HG02884 (cell line): Measurements from ENCODE around the gene TAF1A.
"Not testable (repeated sequence)": the region's sequence is repeated elsewhere in the genome, so short reads cannot be mapped to it uniquely, and the experiment has no call there.

Experiments used
- ATAC-seq: cut with Tn5 transposase; IDR thresholded peaks from one replicate; pipeline ENCODE4 v1.9.1; 2021; ENCODE audit warnings: mild to moderate bottlenecking, moderate library complexity; ENCODE audit not compliant: unreplicated experiment

Gene TAF1A

DNA sequence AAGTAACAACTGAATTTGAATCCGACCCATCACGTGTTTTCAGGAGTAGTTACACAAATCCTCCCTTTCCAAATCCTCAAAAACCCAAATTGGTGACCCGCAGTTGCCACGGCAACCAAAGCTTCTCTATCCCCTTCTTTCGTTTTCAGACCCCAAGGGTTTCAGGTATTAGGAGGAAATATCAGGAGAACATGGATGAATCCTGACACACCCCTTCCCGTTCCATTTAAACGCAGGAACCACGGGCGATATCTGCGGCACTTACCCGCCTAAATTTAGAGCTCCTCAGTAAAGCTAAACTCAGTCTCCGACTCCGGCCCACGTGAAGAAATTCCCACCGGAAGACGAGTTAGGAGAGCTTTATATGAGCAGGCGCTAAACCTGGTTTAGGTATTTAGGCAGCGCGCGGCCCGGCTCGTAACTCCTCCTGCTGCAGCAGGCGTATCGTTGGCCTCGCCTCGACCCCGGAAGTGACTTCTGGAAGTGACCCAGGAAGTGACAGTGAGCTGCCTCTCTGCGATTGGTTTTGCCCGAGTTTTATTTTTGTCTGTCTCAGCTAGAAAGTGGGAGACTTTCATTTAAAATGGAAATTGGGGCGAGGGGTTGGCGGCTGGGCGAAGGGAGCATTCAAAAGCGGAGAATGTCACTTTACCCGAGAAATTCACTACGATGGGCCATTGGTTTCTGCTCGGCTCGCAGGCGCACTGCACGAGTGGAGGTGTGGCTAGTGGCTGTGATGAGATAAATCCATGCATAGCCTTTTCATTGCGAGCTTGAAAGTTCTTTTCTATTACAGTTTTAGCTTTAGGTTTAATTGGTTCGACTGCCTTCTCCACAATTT, at the start of gene TAF1A:
Gene TAF1A, minus strand, starts transcription at position 472 of the 841 bp plus-strand sequence.
- ATAC-seq: peak; percentile 99

DNA sequence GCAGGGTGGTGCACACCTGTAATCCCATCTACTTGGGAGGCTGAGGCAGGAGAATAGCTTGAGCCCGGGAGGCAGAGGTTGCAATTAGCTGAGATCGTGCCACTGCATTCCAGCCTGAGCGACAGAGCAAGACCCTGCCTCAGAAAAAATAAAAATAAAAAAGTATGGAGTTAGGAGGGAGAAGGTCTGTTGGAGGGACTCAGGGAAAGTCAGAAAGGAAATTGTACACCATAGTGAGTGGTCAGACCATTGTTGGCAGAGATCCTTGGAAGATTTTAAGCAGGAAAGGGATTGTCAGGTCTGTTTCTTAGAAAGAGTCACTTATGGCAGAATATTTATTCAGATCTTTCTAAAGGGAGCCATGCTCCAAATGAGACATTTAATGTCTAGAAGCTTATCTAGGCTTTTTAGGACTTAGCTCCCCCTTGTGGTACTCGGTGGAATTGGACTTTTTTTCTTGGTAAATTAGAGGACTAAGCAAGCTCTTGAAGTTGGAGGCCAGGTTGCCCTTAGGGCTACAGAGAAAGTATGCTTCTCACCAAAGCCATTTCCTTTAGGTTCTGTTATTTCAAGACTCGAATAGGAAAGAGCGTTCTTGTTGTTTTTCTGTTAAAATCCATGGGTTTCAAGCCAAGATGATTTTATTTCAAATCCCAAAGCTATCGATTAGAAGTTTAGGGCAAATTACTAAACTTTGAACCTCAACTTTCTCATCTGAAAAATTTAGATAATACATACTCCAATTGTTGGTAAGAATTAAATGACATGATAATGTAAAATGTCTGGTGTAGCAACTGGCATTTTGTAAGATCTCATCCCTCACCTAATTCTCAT, 44.7 kb upstream of the TAF1A start:
- ATAC-seq: peak; percentile 84

DNA sequence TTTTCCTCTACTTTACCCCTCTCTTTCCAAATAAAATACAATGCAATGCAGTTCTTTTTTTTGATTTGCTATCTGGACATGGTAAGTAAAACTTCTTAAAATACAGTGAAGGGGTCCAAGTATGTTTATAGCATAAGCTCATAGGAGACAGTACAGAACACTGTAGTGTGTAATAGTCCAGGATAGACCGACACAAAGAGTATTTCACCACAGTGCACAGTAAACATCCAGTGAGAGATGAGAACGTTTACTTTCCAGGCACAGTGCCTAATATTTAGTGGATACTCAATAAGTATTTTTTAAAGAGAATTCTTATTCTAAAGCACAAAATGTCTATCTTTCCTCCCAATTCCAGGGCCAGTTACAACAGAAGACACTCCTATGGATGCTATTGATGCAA, 43.0 kb upstream of the TAF1A start:
- ATAC-seq: no peak

GRCh38 chr1:222631611-222632208, 42.0 kb upstream of the TAF1A start:
- ATAC-seq: no peak

- ATAC-seq: no peak
Observed at GRCh38 chr1:222629921-222630535, 40.3 kb upstream of the TAF1A start.

GRCh38 chr1:222627232-222627631, 37.5 kb upstream of the TAF1A start:
- no peak for ATAC-seq

DNA sequence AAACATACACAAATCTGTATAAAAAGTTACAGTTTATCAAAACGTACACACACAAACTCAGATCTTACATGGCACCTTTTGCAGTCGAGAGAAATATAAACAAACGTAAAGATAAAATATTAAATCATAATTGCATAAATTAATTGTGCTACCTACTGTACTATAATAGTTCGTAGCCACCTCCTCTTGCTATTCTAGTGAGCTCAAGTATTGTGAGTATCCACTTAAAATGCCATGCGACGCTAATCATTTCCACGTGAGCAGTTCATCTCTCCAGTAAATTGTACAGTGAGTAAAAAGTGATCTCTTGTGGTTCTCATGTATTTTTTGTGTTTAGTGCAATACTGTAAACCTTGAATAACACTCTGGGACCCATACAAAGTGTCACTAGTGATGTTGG, 34.5 kb upstream of the TAF1A start:
- no peak for ATAC-seq

DNA sequence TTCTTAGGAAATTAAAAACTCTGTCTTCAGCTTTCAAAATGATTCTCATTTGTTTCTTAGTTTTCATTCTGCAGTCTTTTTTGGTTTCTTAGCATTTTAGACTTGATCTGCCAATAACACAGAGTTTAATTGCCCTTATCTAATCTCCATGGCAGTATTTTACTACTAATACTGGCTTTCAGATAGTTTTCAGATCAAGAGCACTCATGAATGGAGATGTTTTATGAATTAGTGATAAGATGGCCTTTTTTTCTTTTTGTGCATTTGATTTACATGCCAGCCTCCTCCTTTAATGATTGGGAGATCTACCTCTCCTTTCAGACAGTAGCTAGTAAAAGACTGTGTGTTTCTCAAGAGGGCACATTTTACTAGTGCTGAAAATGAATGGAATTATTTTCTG, 33.7 kb upstream of the TAF1A start:
- ATAC-seq: no peak

DNA sequence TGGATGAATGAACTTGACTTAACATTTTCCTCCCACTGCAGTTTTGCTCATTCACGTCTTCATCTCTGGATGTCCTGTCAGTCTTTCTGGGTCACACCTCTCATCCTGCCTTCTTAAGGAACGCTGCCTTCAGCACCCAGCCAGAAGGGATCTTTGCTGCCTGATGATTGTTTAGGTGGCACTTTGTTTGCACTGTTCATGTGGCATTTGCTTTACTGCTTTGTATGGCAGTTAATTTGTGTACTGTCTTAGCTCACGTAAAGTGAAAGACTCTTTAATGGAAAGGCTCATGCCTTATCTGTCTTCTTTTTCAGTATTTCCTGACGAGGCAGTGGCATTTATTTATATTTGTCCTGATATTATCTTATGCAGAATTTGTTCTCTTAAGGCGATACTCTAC, 33.0 kb upstream of the TAF1A start:
- no peak for ATAC-seq

DNA sequence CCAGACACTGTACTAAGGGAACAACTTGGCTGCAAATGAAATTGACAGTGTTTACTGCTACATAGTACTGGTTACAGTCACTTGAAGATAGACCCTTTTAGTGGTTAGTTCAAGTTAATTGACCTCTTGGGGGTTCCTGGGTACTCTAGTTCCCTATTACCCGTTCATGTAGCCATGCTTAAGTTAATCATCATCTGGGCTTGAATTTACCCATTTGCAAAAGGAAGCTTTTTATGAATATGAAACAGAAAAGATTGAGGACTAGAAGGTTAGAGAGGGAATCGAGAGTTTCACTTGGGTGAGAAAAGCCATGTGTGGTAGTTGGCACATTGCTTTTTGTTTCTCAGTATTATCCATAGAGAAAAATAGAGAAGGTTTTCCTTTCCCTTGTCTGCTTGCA, 30.8 kb upstream of the TAF1A start:
- no peak for ATAC-seq

DNA sequence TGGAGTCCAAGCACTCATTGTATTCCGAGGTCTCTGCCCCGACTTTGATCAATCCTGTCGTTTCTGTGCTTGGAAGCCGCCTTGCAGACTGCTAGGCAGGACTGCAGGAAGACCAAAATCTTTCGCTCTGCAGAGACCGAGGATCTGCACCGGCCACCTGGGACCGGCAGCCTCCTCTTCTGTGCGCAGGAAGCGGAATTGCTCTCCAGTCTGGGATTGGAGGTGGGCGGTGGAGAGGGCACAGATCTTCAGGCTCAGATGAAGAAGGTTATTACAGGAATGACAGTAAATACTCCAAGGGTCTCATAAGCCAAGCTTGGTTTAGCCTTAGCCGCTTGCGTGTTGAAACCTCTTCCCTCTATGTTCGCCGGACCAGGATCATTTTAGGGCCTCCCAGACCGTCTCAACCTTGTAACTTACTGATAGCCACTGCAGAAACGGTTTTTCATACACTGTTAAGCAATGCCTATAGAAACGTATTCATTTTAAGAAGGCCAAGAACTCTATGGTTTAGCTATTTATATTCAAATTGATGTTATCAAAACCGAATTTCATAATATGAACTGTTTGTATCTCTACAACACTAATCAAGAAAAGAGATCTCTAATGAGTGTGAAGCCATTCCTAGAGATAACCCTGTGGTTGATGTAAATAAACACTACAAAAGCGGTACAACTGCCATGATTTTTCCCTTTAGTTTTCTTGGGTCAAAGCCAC, 29.3 kb upstream of the TAF1A start:
- no peak for ATAC-seq

DNA sequence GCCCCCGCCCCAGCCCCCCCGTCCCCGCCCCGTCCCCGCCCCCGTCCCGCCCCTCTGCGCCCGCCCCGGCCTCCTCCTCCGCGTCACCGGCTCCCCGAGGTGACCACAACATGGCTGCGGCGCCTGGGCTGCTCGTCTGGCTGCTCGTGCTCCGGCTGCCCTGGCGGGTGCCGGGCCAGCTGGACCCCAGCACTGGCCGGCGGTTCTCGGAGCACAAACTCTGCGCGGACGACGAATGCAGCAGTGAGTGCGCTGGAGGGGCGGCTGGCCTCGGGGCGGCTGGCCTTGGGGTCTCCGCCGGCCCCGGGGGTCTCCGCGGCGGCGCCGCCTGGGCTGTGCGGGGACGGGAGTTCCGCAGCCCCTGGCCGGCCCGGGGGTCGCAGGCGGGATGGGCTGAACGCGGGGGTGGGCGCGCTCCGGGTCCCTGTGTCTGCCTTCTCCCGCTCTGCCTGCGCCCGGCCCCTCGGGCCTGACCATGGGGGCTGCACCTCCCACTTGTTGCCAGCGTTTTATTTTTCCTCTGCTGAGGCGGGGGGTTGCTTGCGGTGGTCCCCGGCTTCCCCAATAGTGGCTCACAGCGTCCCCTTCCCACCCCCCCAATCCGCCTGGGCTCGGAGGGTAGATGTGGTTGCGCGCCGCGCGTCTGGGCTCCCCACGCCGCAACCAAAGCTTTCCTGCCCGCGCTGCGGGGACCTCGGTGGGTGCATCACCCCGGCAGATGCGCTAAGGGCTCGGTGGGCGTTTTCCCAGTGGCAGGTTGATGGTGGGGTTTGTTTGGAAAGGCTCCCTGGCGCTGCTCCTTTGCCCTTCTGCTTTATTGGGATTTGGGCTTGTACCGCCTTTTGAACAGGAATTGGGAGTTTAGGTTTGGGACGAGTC, 28.5 kb upstream of the TAF1A start, which contains the start of gene MIA3:
Gene MIA3, plus strand, starts transcription at position 97 of the 879 bp plus-strand sequence. Its CDS starts 14 bp downstream, at position 111.
- peak; percentile 55 for ATAC-seq

- ATAC-seq: peak; percentile 84
Observed at GRCh38 chr1:222617367-222617951, 27.7 kb upstream of the TAF1A start.

DNA sequence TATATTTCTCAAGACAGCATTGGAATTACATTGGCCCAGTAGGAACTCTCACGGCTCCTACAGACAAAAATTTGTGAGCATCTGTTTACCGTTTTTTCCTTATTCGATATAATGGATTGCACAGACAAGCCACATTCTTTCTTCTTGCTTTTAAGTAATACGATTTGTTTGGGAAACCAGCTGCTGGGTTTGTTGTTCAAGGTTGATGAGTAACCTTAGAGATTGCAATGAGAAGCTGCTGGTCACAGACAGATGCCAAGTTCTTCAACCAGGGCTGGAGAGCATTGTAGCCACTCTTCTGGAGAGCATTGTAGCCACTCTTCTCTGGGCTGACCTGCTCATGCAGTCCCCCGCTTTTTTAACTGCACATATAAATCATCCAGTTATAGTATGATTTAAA, 26.8 kb upstream of the TAF1A start:
- no peak for ATAC-seq

DNA sequence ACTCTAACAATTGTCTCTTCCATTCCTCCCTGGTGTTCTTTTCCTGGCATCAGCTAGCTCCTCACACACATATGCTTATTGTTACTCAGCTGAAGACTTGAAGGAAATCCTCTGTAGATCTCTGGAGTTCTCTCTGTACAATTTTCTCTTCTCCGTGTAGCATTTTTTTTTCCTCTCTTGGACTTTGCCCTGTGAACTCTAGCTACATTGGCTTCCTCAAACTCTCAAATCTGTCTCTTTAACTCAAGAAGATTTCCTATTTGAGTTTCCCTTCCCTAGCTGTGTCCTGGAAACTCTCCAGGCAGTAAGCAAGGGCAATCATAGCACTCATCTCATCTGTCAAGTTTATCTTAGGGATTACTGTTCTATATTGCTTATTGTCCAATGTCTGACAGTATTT, 23.9 kb upstream of the TAF1A start:
- ATAC-seq: no peak

DNA sequence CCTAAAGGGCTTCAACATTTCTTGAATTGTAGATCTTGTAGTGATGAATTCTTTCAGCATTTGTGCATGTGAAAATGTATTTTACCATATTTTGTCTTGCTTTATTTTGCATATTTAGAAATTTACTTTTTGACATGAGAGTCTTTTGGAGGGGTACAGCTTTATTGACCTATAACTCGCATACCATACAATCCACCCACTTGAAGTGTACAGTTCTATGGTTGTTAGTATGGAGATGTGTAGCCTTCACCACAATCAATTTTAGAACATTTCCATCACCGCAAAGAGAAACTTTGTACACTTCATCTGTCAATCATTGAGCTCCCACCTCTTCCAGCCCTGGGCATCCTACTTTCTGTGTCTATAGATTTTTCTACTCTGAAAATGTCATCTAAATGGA, 21.0 kb upstream of the TAF1A start:
- ATAC-seq: no peak

GRCh38 chr1:222609111-222609510, 19.4 kb upstream of the TAF1A start:
- ATAC-seq: not testable (repeated sequence)

DNA sequence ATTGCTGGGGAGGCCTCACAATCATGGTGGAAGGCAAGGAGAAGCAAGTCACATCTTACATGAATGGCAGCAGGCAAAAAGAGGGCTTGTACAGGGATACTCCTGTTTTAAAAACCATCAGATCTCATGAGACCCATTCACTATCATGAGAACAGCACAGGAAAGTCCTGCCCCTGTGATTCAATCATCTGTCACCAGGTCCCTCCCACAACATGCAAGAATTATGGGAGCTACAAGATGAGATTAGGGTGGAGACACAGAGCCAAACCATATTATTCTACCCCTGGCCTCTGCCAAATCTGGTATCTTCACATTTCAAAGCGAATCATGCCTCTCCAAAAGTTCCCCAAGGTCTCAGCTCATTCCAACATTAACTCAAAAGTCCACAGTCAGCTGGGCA, 17.0 kb upstream of the TAF1A start:
- ATAC-seq: no peak

DNA sequence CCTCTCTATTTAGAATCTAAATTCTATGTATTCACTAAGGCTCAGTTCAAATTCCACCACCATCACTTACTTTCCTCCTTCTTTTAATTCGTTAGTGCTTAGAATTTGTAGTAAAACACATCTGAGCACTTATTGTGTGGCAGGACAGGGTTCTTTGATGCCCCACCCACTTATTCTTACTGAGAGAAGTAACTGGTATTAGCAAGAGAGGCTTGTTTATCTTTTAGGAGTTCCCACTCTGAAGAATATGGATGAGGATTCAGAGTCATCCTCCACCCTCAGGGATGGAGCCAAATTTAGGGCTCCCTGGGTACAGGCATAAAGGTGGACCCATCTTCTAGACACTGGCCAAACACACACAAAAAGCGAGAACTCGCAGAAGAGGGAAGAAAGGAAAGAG, 11.5 kb upstream of the TAF1A start:
- no peak for ATAC-seq
